ENCODE data around the gene ALKBH3.

ALKBH3 gene

GRCh38 chr11:43941257-43941994, 60.8 kb downstream of the ALKBH3 start:
- DNase-seq (ENCODE audit: low spot score): no peak

- DNase-seq (ENCODE audit: low spot score): peak; percentile 56
Observed at GRCh38 chr11:43942662-43943371, 62.2 kb downstream of the ALKBH3 start.

GRCh38 chr11:43943372-43943930, 62.8 kb downstream of the ALKBH3 start:
- no peak for DNase-seq (ENCODE audit: low spot score)

GRCh38 chr11:43943931-43944751, 63.5 kb downstream of the ALKBH3 start:
- DNase-seq (ENCODE audit: low spot score): no peak

GRCh38 chr11:43944761-43945311, 64.2 kb downstream of the ALKBH3 start:
- DNase-seq (ENCODE audit: low spot score): peak; percentile 79

GRCh38 chr11:43947003-43947500, 66.4 kb downstream of the ALKBH3 start:
- peak; percentile 58 for DNase-seq (ENCODE audit: low spot score)

- DNase-seq (ENCODE audit: low spot score): no peak
Observed at GRCh38 chr11:43947815-43948214, 67.2 kb downstream of the ALKBH3 start.

- no peak for DNase-seq (ENCODE audit: low spot score)
Observed at GRCh38 chr11:43948341-43949225, 68.0 kb downstream of the ALKBH3 start.

DNA sequence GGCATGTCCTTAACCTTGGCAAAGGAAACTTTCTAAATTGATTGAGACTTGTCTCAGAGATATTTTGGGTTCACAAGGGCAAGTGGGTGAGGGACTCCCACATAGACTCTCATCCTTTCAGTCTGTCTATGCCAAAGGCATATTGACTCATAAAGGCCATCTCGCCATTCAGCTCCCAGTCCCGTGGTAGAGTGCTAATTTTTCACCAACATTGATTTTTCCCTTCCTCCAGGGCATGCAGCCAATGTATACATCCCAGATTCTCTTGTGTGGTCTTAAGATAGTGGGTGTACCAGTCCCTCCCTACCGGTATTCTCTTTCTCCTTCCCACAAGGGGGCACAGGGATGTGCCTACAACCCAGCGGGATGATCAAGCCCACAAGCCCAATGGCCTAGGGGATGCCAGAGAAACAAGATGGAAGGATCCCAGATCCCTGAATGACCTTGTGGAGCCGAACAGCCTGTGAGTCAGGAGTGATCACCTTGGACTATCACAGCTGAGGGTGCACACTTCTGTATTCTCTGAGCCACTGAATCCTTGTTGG, 69.8 kb downstream of the ALKBH3 start:
- no peak for DNase-seq (ENCODE audit: low spot score)

- DNase-seq (ENCODE audit: low spot score): no peak
Observed at GRCh38 chr11:43951231-43951630, 70.6 kb downstream of the ALKBH3 start.

DNA sequence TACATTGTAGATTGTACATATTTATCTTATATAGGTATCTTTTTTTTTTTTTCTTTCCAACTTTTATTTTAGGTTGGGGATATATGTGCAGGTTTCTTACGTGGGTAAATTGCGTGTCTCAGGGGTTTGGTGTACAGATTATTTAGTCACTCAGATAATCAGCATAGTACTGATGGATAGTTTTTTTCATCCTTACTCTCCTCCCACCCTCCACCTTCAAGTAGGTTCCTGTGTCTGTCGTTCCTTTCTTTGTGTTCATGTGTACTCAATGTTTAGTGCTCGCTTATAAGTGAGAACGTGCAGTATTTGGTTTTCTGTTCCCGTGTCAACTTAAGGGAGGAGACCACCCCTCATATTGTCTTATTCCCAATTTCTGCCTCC, 71.4 kb downstream of the ALKBH3 start:
- no peak for DNase-seq (ENCODE audit: low spot score)

- no peak for DNase-seq (ENCODE audit: low spot score)
Observed at GRCh38 chr11:43952401-43953342, 72.0 kb downstream of the ALKBH3 start.

DNA sequence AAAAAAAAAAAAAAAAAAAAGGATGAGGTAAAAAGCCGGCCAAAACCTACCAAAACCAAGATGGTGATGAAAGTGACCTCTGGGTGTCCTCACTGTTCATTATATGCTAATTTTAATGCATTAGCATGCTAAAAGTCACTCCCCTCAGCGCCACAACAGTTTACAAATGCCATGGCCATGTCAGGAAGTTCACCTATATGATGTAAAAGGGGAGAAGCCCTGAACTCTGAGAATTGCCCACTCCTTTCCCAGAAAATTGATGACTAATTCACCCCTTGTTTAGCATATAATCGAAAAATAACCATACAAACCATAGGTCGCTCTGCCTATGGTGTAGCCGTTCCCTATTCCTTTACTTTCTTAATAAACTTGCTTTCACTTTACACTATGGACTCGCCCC, 72.9 kb downstream of the ALKBH3 start:
- DNase-seq (ENCODE audit: low spot score): no peak

- no peak for DNase-seq (ENCODE audit: low spot score)
Observed at GRCh38 chr11:43954241-43954640, 73.6 kb downstream of the ALKBH3 start.

DNA sequence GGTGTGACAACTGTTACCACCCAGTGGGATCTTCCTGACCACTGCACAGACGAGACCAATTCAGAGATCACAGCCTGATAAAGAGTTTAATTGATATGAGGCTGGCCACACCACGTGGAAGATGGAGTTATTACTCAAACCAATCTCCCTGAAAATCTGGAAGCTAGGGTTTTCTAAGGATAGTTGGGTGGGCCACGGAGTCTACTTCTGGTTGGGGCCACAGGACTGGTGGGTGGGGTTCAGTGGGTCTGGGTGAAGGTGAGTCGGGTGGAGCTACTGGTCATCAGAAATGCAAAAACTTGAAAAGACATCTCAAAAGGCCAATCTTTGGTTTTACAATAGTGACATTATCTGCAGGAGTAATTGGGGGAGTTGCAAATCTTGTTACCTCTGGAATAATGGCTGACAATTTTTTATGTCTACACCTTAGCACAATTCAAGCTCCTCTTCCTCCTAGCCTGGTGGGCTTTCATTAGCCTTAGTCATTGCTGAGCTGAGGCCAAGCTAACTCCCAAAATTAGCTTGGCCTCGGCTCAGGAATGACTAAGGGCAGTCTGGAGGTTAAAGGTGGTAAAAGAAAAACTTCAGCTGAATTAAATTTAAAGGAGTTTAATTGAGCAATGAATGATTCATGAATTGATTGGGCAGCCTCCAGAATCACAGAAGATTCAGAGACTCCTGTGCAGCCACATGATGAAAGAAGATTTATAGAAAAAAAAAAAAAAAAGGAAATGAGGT, 74.9 kb downstream of the ALKBH3 start:
- no peak for DNase-seq (ENCODE audit: low spot score)

DNA sequence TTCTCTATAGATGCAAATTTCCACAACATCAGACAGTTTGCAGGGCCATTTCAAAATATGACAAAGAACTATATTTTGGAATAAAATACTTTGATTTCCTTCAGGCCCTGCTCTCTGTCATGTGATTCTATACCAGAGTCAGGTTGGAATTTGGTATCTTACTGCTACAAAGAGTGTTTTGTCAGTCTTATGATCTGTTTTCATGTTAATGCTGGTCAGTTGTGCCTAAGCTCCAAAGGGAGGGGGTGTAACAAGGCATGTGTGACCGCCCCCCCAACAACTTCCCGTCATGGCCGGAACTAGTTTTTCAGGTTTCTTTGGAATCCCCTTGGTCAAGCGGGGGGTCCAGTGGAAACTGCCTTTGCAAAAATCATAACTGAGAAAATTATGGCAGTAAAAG, 76.9 kb downstream of the ALKBH3 start:
- DNase-seq (ENCODE audit: low spot score): no peak

- DNase-seq (ENCODE audit: low spot score): no peak
Observed at GRCh38 chr11:43959321-43959995, 78.8 kb downstream of the ALKBH3 start.

Data from hepatic stellate cell (primary cell).